ENCODE measurements around the gene MSRB1. TPM values are rescaled to one million over a fixed set of nuclear protein-coding genes. Genes with fewer than 3 reads are reported as not detected.
"Not testable (repeated sequence)": the region's sequence is repeated elsewhere in the genome, so short reads cannot be mapped to it uniquely, and the experiment has no call there.

The MSRB1 gene
- total RNA-seq, 1 donor from 2014 or later = 21.0 TPM

DNA sequence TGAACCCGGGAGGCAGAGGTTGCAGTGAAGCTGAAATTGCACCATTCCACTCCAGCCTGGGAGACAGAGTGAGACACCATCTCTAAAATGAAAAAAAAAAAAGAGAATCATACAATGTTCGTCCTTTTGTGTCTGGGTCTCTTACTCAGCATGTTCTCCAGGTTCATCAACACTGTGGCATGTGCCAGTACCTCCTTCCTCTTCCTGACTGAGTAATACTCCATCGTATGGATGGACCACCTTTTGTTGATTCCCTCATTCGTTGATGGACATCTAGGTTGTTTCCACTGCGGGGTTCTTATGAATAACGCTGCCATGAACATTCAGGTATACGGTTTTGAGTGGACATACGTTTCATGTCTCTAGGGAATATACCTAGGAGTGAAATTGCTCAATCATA is 20.6 kb downstream of the MSRB1 start:
- TF ChIP-seq, protein P1, sequence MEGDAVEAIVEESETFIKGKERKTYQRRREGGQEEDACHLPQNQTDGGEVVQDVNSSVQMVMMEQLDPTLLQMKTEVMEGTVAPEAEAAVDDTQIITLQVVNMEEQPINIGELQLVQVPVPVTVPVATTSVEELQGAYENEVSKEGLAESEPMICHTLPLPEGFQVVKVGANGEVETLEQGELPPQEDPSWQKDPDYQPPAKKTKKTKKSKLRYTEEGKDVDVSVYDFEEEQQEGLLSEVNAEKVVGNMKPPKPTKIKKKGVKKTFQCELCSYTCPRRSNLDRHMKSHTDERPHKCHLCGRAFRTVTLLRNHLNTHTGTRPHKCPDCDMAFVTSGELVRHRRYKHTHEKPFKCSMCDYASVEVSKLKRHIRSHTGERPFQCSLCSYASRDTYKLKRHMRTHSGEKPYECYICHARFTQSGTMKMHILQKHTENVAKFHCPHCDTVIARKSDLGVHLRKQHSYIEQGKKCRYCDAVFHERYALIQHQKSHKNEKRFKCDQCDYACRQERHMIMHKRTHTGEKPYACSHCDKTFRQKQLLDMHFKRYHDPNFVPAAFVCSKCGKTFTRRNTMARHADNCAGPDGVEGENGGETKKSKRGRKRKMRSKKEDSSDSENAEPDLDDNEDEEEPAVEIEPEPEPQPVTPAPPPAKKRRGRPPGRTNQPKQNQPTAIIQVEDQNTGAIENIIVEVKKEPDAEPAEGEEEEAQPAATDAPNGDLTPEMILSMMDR (IDR thresholded peaks at IDR 0.05) = no peak
- H3K27ac Mint-ChIP-seq (ENCODE audit: unreplicated experiment) = no peak overlapping the region
- H3K27me3 Mint-ChIP-seq (ENCODE audit: unreplicated experiment) = peaks cover 26% of the 10 kb centered on the region
- DNase-seq (ENCODE audit: extremely low spot score, unreplicated experiment) = no peak
- no peaks in the 10 kb centered on the region for H3K36me3 Mint-ChIP-seq (ENCODE audit: unreplicated experiment)
- peaks cover 15% of the 10 kb centered on the region for H3K4me1 Mint-ChIP-seq (ENCODE audit: unreplicated experiment)
- no peak overlapping the region for H3K4me3 Mint-ChIP-seq (ENCODE audit: unreplicated experiment)
- H3K9me3 Mint-ChIP-seq (ENCODE audit: unreplicated experiment) = no peaks in the 10 kb centered on the region

GRCh38 chr16:1920727-1921171 is 22.2 kb downstream of the MSRB1 start:
- no peak overlapping the region for H3K4me3 Mint-ChIP-seq (ENCODE audit: unreplicated experiment)

DNA sequence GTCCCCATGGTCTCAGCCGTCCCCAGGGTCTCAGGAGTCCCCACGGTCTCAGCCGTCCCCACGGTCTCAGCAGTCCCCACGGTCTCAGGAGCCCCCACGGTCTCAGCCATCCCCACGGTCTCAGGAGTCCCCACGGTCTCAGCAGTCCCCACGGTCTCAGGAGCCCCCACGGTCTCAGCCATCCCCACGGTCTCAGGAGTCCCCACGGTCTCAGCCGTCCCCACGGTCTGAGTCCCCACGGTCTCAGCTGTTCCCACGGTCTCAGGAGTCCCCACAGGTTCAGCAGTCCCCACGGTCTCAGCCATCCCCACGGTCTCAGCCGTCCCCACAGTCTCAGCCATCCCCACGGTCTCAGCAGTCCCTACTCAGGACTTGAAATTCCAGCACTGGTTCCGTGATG is 22.9 kb downstream of the MSRB1 start:
- H3K27ac Mint-ChIP-seq (ENCODE audit: unreplicated experiment); H3K9me3 Mint-ChIP-seq (ENCODE audit: unreplicated experiment); H3K36me3 Mint-ChIP-seq (ENCODE audit: unreplicated experiment); H3K4me3 Mint-ChIP-seq (ENCODE audit: unreplicated experiment); DNase-seq (ENCODE audit: extremely low spot score, unreplicated experiment): not testable (repeated sequence)
- Mint-ChIP-seq H3K4me1 (ENCODE audit: unreplicated experiment) (peaks cover 16% of the 10 kb centered on the region), H3K27me3 (ENCODE audit: unreplicated experiment) (peaks cover 43% of the 10 kb centered on the region)

More at GRCh38 chr16:1920727-1921171, 22.2 kb downstream of the MSRB1 start:
- H3K27me3 Mint-ChIP-seq (ENCODE audit: unreplicated experiment) = peaks cover 38% of the 10 kb centered on the region
- H3K27ac Mint-ChIP-seq (ENCODE audit: unreplicated experiment) = no peak overlapping the region
- TF ChIP-seq, protein P1 (IDR thresholded peaks at IDR 0.05) = no peak
- H3K9me3 Mint-ChIP-seq (ENCODE audit: unreplicated experiment) = no peaks in the 10 kb centered on the region
- H3K36me3 Mint-ChIP-seq (ENCODE audit: unreplicated experiment) = no peaks in the 10 kb centered on the region
- no peak for DNase-seq (ENCODE audit: extremely low spot score, unreplicated experiment)
- peaks cover 16% of the 10 kb centered on the region for H3K4me1 Mint-ChIP-seq (ENCODE audit: unreplicated experiment)

DNA sequence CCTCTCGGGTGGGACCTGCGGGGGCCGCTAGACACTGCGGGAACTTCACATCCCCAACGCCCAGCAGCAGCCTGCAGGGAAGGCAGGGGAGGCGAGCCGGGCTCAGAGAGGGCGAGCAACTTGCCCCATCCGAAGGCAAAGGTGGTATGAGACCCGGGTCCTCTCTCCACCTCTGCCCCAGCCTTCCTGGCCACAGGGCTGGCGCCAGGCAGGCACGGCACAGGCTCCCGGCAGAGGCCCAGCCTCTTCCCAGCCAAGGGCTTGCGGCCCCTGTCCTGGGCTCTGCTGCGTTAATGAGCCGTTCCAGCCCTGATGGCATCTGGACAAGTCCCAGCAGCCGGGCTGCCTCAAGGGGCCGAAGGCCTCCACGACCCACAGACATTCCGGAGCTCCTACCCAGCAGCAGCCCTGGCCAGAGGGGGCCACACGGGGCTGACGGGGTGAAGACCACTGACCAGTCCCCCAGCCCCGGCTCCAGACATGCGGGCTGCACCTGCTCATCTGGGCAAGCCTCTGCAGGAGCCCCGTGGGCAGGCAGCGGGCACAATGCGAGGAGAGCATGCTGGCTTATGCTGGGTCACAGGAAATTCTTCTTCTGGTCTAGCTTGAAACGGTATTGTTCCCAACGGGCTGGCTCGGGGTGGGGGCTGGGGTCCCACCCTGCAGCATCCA is 23.5 kb downstream of the MSRB1 start:
- Mint-ChIP-seq H3K36me3 (ENCODE audit: unreplicated experiment) (no peaks in the 10 kb centered on the region), H3K4me3 (ENCODE audit: unreplicated experiment) (no peak overlapping the region), H3K27ac (ENCODE audit: unreplicated experiment) (no peak overlapping the region), H3K9me3 (ENCODE audit: unreplicated experiment) (no peaks in the 10 kb centered on the region), H3K27me3 (ENCODE audit: unreplicated experiment) (peaks cover 47% of the 10 kb centered on the region), H3K4me1 (ENCODE audit: unreplicated experiment) (peaks cover 13% of the 10 kb centered on the region)
- DNase-seq (ENCODE audit: extremely low spot score, unreplicated experiment) = no peak
- TF ChIP-seq, protein P1 (IDR thresholded peaks at IDR 0.05) = no peak

GRCh38 chr16:1918351-1919326 is 24.4 kb downstream of the MSRB1 start, which contains the start of gene HS3ST6:
TSS of gene HS3ST6 (minus strand) at chr16:1918415. CDS start at chr16:1918323, 92 bp downstream.
- peaks cover 8% of the 10 kb centered on the region for H3K4me1 Mint-ChIP-seq (ENCODE audit: unreplicated experiment)
- peaks cover 49% of the 10 kb centered on the region for H3K27me3 Mint-ChIP-seq (ENCODE audit: unreplicated experiment)
- no peak within 1 kb of the TSS for H3K27ac Mint-ChIP-seq (ENCODE audit: unreplicated experiment)
- H3K36me3 Mint-ChIP-seq (ENCODE audit: unreplicated experiment) = no peaks in the 10 kb centered on the region
- no peak within 1 kb of the TSS for H3K4me3 Mint-ChIP-seq (ENCODE audit: unreplicated experiment)
- TF ChIP-seq, protein P1 (IDR thresholded peaks at IDR 0.05) = no peak
- no peaks in the 10 kb centered on the region for H3K9me3 Mint-ChIP-seq (ENCODE audit: unreplicated experiment)
- DNase-seq (ENCODE audit: extremely low spot score, unreplicated experiment) = no peak

Measured in osteocyte (in vitro differentiated cells).